DMS153 (cell line): ENCODE measurements around the gene AEBP1.

Experiments used
- DNase-seq: peaks from one replicate; lab custom pipeline; 2025; lab: John Stamatoyannopoulos, UW

Gene AEBP1

GRCh38 chr7:44084701-44085100 lies 19.4 kb upstream of the AEBP1 start:
- no peak for DNase-seq

GRCh38 chr7:44085546-44085945 lies 18.6 kb upstream of the AEBP1 start:
- no peak for DNase-seq

GRCh38 chr7:44086627-44087026 lies 17.5 kb upstream of the AEBP1 start:
- no peak for DNase-seq

GRCh38 chr7:44087911-44088838 lies 16.0 kb upstream of the AEBP1 start:
- DNase-seq, result no peak

GRCh38 chr7:44093102-44093641 lies 11.0 kb upstream of the AEBP1 start:
- no peak for DNase-seq

- DNase-seq, result no peak
Observed at GRCh38 chr7:44094365-44094764, 9.8 kb upstream of the AEBP1 start.

- DNase-seq, result no peak
Observed at GRCh38 chr7:44094883-44095592, 9.1 kb upstream of the AEBP1 start.

GRCh38 chr7:44095781-44096180 lies 8.4 kb upstream of the AEBP1 start:
- DNase-seq, result no peak

- no peak for DNase-seq
Observed at GRCh38 chr7:44096326-44096881, 7.7 kb upstream of the AEBP1 start.

- no peak for DNase-seq
Observed at GRCh38 chr7:44097064-44097932, 6.8 kb upstream of the AEBP1 start.

GRCh38 chr7:44098092-44099068 lies 5.8 kb upstream of the AEBP1 start:
- DNase-seq, result no peak

- no peak for DNase-seq
Observed at GRCh38 chr7:44099669-44100068, 4.5 kb upstream of the AEBP1 start.

GRCh38 chr7:44100458-44101302 lies 3.5 kb upstream of the AEBP1 start:
- no peak for DNase-seq

GRCh38 chr7:44101303-44101965 lies 2.7 kb upstream of the AEBP1 start:
- no peak for DNase-seq

- no peak for DNase-seq
Observed at GRCh38 chr7:44101966-44102845, 1.9 kb upstream of the AEBP1 start.

GRCh38 chr7:44102846-44103565 lies 1.1 kb upstream of the AEBP1 start:
- no peak for DNase-seq

GRCh38 chr7:44103566-44103922 lies 601 bp upstream of the AEBP1 start:
- no peak for DNase-seq
